Activated naive CD8-positive, alpha-beta T cell treated with anti-CD3 and anti-CD28 coated beads, Interleukin-2, amount 50 U/mL, for 16 hours (primary cell): ENCODE results near the gene ATG4C.
"Not testable (repeated sequence)": the region's sequence is repeated elsewhere in the genome, so short reads cannot be mapped to it uniquely, and the experiment has no call there.

Source experiments
- DNase-seq: peaks from one replicate; pipeline ENCODE4 v3.0.0-alpha.2; 2020; ENCODE audit warnings: low read depth, low spot score

Gene ATG4C

DNA sequence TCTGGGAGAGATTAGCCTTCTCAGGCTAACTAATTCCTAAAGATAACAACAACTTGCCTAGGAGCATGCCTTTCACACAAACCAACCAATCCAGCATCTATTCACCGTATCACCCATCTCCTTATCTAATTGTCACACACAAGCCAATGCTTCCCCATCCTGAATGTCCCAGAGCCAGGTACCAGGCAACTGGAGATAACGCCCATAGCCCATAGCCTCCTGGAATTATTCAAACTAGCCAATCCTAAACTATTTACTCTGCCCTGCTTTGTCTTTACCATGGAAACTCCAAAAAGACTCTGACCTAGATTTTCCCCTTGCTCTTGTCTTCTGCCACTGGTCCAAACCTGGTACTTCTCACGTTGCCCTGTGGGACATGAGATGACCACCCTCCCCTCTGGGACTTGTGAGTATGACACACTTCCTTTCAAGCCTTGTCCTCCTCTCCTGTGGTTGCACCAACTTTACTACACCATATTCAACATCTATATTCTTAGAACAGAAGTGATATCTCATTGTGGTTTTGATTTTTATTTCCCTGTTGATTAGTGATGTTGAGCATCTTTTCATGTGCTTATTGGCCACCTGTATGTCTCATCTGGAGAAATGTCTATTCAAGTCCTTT lies 8.8 kb upstream of the ATG4C start:
- no peak for DNase-seq

DNA sequence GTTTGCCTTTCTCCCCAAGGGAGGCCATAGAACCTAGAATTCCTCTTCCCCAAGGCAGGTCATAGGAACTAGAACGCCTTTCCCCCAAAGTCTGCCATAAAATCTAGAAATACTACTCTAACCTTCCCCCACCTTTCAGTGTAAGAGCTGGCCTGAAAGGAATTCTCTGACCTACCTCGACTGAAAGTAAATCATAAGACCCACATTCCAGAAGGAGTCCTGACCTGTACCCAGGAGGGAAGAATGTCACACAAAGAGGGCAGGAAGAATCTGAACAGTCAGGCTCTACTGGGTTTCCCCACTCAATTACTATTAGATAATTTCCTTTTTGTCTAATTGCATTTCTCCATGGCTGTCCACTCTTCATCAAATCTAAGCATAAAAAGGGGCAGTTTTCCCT lies 5.7 kb upstream of the ATG4C start:
- DNase-seq: no peak

DNA sequence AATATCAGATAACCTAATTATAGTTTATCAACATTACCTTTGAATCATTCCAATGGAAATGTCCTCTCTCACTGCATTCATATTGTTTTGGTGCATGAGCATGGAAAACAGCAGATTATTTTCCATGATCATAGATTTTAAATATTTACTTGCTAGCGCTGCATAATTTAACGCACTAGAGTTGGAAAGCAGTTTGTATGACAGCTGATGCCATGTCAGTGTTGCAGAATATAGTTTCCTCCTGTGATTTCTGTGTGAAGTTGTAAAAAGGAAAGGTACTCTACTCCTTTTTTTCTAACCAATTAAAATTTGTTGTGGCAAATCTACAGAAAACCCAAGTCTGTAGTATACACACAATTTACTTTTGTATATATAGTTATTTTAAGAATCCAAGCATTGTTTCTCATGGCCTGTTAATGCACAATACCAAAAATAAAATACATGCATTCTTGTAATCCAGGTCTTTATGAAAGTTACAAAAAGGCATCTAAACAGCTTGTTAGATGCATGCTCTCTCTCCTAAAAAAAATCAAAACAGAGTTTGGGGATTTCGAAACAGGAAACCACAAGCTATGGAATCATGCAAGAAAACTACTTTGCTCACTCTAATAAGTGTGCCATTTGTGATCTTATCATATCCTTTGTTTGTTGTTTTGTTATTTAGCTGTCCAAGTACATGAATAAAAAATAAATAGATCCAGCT lies 1.9 kb upstream of the ATG4C start:
- no peak for DNase-seq

DNA sequence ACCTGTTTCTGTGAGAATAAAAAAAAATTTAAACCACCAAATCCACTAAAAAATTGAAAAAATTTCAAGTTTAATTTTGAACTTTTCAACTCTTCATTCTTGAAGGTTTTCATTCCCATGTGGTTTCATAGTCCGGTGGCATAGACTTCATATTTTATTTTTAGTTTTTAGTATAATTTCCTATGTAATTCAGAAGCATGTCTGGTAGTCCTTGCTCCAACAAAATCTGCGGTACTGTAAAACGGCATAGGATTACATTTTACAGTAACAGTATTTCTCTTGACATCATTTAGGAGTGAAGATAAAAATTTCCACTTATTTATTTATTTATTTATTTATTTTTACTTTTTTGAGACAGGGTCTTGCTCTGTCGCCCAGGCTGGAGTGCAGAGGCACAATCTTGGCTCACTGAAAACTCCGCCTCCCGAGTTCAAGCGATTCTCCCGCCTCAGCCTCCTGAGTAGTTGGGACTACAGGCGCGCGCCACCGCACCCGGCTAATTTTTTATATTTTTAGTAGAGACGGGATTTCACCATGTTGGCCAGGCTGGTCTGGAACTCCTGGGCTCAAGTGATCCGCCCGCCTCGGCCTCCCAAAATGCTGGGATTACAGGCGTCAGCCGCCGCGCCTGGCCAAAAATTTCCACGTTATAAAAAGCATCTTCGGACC lies 1.3 kb upstream of the ATG4C start:
- DNase-seq: not testable (repeated sequence)

DNA sequence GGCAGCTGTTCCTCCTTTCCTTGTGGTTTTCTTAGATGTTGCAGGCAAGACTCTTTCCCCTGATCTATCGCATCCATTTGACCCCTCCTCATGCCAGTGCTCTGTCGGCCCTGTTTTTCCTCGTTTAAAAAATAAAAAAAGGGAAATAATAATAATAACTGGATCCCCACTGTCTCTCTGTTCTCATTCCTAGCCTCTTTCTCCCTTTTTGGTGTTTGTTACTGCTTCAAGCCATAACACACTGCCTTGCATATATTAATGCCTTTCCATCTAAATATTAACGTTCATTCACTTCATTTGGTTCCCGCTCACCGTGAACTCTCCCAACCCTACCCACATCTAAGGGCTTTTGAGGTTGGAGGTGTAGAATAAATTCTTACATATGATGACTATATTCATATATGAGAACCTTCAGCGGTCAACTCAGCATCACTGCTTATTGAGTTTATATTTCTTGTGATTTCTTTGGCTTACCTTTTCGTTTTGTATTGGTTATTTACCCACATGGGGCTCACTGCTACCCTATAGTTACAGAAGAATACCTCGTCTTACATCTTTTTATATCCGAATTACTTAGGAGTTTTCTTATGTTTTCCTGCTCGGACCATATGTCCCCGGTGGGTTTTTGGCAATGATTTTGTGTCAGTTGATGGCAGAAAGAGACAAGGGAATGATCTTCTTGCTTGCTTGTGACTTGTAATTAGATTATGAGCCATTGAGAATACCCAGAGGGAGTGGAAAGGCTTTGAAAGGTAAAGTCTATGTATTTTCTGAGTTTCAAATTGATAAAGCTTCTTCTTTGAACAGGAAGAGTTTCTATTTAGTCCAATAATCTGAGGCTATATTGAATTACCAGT lies 805 bp downstream of the ATG4C start:
- no peak for DNase-seq

DNA sequence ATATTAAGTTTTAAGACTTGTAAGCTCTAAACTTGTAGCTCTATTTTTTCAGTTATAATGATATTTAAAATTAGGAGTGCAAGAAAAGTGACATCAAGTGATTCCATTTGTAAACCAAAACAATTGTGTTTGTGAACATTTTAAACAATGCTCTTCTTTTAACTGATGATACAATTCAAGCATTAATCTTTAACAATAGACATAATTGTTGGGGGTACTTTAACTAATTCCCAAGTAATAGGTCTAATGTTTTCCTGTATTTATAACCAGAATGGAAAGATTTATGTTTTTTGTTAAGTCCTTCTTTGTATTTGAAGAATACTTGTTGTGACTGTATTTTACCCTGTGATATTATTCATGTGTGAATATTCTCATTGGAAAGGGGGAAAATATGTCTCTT lies 6.8 kb downstream of the ATG4C start:
- no peak for DNase-seq

DNA sequence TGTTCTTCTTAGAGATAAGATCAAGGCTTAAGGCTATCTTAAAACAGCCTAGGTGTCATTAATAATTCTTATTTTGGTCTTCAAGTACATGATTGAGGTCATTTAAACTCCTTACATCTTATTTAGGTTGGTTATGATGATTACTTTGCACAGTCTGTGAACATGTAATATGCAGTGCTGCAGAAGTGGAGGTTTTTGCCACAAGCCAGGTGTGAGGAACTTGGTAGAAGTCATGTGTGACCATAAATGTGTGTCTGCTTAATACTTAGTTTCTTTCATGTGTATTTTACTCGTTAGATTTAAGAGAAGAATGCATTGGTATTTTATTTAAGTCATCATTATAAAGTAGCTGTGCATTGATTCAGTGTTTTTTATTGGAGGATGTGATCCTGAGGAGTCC lies 10.1 kb downstream of the ATG4C start:
- no peak for DNase-seq

DNA sequence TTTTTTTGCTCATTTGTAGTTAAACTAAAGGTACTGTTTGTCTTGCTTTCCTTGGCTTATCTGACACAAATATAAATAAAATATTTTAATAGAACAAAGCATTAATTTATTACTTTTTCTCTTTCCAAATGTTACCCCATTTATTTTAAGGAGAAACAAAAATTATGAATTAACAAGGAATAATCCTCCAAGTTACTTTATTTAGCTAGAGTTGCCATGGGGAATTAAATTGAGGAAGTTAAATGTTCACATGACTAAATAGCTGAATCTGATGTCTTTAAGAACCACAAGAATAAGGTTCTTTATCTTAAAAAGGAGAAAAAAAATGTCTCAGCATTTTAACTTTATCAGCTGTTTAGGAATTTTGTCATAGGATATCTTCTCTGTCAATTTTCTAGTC lies 12.3 kb downstream of the ATG4C start:
- DNase-seq: no peak

DNA sequence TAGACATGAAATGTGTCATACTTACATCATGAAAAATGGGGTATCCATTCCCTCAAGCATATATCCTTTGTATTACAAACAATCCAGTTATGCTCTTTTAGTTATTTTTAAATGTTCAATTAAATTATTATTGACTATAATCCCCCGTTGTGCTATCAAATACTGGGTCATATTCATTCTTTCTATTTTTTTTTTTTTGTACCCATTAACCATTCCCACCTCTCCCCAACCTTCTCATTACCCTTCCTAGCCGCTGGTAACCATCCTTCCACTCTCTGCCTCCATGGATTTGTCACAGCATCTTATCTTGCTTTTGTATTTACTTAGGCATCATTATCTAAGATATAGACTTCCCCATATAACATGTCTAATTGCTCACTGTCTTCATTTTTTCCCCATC lies 15.8 kb downstream of the ATG4C start:
- no peak for DNase-seq

DNA sequence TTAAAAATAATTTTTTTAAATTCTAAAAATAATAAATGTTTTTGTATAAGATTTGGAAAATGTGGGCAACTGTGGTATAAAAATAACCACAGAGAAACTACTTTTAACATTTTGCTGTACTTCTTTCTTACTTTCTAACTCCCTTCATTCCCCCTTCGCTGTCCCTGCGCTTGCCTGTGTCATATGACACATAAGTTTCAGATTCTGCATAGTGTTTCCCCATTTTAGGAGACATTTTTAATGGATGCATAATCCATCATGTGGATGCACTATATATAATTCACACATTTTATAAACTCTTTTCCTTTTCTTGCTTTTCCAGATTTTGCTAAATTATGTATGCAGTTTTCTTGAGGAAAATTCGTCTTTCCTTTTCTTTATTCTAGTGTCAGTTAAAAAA lies 16.3 kb downstream of the ATG4C start:
- DNase-seq: no peak

DNA sequence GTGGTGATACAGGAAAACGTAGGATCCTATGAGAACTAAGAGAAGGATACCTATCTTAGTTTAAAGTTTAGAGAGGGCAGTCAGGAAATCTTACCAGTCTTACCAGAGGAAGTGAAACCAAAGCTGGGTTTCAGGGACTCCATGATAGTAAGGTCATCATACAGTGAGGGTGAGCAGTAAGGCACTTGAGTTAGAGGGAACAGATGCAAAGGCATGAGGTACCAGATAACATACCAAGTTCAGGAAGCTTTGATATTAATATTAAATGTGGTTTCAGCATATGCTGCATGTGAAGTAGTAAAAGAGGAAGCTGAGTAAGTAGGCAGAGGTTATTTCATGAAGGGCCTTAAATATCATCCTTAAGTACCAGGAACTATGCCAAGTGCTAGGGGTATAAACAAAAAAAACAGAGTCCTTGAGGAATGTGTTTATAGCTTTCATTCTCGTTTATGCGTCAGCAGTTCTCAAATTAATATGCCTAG lies 16.9 kb downstream of the ATG4C start:
- no peak for DNase-seq

DNA sequence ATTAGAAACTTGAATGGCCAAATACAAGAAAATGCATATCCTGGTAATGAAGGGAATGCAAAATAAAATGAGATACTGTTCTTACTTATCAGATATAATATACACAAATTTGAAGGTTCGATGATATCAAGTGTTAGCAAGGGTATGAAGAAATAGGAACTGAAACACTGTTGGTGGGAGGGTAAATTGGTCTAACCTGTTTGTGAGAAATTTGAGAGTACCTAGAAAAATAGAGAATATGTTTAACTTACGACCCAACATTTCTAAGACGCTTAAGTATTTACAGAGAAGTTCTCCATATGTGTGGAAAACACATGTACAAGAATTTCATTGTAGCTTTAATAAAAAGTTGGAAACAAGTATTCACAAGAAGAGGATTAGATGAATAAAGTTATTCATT lies 25.9 kb downstream of the ATG4C start:
- DNase-seq: no peak

DNA sequence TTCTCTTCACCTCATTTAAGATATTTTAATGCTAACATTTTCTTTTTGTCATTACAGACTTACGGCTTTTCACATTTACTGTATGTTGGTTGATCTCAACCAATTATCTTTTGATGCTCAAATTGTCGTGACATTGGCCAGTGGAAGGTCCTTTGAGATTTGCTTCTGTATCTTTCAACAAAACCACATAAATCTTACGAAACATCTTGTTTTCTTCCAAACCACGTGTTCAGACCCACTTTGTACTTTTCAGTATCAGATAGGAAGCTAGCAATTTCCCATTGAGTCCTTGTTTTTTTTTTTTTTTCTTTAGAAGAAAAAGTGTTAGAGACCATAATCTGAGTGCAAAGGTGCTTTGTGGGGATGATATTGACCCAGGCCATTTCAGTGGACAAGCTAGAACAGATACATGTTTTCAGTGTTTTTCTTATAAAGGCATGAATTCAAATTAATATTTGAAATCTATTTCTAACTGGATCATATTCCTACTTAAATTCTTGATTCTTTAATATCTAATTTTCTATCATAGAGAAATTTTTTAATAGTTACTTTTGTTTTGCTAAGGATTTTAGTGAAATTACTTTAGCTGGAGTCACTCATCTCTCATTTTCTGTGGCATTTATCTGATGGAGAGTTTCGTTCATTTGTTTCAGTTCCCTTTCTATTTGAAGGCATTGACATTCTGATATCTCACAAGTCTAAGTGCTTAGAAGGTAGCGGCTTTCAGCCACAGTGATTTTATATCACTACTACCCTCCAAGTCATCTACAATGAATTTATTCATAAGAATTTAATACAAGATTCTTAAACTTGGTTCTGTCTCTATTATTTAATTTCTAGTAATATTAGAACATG lies 26.7 kb downstream of the ATG4C start:
- no peak for DNase-seq

DNA sequence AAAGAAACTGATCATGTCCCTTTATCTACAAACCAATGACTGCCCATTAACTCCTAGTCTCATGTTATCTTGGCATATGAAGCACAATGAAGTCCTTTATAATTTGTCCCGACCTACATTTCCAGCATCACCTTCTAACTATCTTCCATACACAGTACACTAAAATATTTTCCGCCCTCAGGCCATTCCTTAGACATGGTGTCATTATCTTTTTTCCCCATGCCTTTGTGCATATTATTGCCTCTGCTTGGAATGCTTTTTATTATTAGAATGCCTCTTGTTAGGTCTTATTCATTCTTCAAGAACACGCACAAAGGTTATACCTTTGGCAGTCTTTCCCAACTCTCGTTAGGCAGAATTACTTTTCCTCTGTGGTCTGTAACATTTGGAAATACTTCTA lies 39.6 kb downstream of the ATG4C start:
- no peak for DNase-seq

DNA sequence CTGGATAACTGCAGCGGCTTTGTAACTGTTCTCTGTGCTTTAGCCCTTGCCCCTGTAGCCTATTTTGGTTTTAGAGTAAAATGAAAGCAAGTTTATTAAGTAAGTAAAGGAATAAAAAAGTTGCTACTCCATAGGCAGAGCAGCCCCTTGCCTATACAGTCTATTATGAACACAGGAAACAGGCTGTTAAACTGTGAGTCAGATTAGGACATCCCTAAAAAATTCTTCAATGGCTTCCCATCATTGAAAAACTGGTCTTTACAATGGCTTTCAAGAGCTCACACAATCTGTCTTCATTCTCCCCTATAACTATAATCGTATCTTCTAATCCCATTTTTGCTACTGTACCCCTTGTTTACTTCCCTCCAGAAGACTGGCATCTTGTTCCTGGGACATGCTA lies 43.0 kb downstream of the ATG4C start:
- DNase-seq: no peak

DNA sequence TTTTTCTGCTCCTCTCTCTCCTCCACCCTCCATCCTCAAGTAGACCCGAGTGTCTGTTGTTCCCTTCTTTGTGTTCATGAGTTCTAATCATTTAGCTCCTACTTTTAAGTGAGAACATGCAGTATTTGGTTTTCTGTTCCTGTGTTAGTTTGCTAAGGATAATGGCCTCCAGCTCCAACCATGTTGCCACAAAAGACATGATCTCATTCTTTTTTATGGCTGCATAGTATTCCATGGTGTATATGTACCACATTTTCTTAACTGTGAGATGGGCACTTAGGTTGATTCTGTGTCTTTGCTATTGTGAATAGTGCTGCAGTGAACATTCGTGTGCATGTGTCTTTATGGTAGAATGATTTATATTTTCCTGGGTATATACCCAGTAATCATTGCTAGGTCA lies 43.9 kb downstream of the ATG4C start:
- not testable (repeated sequence) for DNase-seq

DNA sequence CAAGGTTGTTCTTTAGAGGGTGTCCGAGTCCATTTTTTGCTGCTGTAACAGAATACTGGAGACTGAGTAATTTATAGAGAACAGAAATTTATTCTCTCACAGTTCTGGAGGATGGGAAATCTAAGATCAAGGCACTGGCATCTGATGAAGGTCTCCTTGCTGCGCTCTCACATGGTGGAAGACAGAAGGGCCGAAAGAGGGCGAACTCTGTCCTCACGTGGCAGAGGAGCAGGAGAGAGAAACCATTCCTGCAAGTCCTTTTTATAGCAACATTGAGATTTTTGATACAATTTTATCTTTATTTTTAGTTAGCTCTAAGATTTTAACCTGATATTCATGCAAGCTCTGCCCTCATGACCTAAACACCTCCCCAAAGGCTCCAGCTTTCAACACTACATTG lies 48.3 kb downstream of the ATG4C start:
- no peak for DNase-seq

DNA sequence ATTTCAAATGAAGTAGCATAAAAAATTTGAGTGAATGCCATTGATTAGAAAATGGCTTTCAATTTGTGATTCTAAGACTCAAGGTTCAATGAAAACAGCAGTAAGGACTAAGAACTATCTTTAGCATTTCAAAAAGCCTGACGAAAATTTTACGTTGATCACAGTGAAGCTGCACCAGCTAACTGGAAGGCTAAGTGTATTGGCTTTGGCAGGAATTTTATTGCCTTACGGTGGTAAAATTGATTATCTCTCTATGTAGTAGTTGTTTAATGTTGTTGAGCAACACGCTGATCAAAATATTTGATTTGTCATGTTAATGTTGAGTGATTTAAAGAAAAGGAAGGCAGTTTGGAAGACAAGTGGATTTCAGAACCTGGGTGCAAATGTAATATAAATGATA lies 49.6 kb downstream of the ATG4C start:
- DNase-seq: no peak

DNA sequence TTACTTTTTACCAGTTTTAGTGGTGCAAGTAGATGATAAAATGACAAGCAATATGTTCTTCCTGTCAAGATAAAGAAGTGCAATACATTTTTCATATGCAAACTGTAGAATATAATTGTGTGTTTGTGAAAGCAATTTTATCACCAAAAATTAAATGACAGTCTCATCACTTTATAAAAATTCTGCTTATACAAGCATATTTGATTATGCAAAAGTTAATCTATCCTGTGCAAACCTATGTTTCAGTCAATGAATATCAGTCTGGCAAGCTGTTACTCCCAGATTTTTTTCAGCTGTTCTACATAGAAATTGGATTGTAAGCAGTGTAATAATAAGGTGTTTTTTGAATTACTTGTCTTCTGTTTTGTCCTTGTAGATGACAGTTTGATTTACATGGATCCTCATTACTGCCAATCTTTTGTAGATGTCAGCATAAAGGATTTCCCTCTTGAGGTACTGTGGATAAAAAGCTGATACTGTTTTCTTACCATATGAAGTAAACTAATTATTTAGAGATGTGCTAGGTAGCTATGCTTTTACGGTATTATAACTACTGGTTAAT lies 50.5 kb downstream of the ATG4C start:
- DNase-seq: no peak

DNA sequence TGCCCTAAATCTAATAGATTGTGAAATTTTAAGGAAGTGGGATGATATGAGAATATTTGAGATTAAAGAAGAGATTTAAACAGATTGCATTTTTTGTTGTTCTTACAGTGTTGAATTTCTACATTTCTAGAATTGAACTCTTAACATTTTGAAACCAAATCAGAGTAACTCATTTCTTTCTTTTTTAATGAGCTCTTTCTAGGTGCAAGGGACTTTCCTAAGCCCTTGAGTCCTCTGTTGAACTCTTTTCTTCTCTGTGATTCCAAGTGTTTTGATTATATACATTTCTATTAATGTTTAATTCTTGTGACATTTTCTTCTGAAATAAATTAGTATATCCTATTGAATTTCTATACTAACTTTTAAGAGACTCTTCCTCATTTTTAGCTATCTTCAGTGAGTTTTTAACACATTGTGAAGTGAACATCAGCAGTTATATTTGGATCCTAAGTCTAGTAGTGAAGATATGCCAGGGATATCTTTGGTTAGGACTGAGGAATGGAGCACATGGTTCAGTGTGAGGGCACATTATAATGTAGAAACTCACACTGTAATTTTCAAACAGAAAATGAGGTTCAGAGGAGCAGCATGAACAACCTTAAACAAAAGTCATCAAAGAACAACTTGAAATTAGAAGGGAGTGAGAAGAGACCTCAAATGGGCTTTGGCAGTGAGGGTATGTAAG lies 53.1 kb downstream of the ATG4C start:
- no peak for DNase-seq
